HAP-1 (cell line): ENCODE measurements around the gene CHST1.

Experiments
- DNase-seq, 2 experiments: peaks; one replicate each; pipeline ENCODE4 v3.0.0-alpha.2; 2016 to 2020; ENCODE audit warnings: low spot score in 2 of 2
- H3K27me3 ChIP-seq: fragments of 250-450 bp; sonication (Bioruptor Pico); 2 replicates; pipeline ENCODE4 v1.5.1; 2020; ENCODE audit warnings: low read depth, mild to moderate bottlenecking, moderate library complexity
- H3K36me3 ChIP-seq: fragments of 250-450 bp; sonication (Bioruptor Pico); replicated peaks from 2 replicates; pipeline ENCODE4 v1.5.1; 2020; ENCODE audit warnings: mild to moderate bottlenecking
- H3K4me1 ChIP-seq: fragments of 250-450 bp; sonication (Bioruptor Pico); 2 replicates; pipeline ENCODE4 v1.5.1; 2020; ENCODE audit warnings: mild to moderate bottlenecking
- H3K4me3 ChIP-seq: fragments of 250-450 bp; sonication (Bioruptor Pico); 2 replicates; pipeline ENCODE4 v1.5.1; 2020; ENCODE audit warnings: mild to moderate bottlenecking, moderate library complexity
- H3K9me3 ChIP-seq: fragments of 250-450 bp; sonication (Bioruptor Pico); 2 replicates; pipeline ENCODE4 v1.5.1; 2020; ENCODE audit warnings: mild to moderate bottlenecking, moderate library complexity
- in situ Hi-C: fragments of 300-500 bp; cut with MboI; formaldehyde crosslinking; loops from 3 replicates; pipeline ENCODE4 v1.14.3; 2020; ENCODE audit warnings: low sequenced_read_pairs, inconsistent platforms, mixed read lengths

The CHST1 gene

GRCh38 chr11:45684440-45684839 lies 19.0 kb upstream of the CHST1 start:
- Histone ChIP-seq H3K4me1 (no peaks in the 10 kb centered on the region), H3K9me3 (no peaks in the 10 kb centered on the region), H3K4me3 (no peak overlapping the region), H3K27me3 (peaks cover 10% of the 10 kb centered on the region; the same call in 1 of the 2 replicates), H3K36me3 (no peaks in the 10 kb centered on the region)
- in situ Hi-C loops = no loop called here
- no peak for DNase-seq

- in situ Hi-C loops = no loop called here
- no peaks in the 10 kb centered on the region for H3K36me3 ChIP-seq
- no peaks in the 10 kb centered on the region for H3K9me3 ChIP-seq
- no peak for DNase-seq
- H3K4me1 ChIP-seq = no peaks in the 10 kb centered on the region
- no peak overlapping the region for H3K4me3 ChIP-seq
- 0 out of 2 replicates have a peak, but pooled peaks cover 2% of the 10 kb centered on the region for H3K27me3 ChIP-seq
Measured at GRCh38 chr11:45683271-45684058, 18.0 kb upstream of the CHST1 start.

- no peaks in the 10 kb centered on the region for H3K9me3 ChIP-seq
- no peak for DNase-seq
- H3K27me3 ChIP-seq = no peaks in the 10 kb centered on the region
- in situ Hi-C loops = no loop called here
- H3K4me3 ChIP-seq = no peak overlapping the region
- no peaks in the 10 kb centered on the region for H3K36me3 ChIP-seq
- no peaks in the 10 kb centered on the region for H3K4me1 ChIP-seq
Measured at GRCh38 chr11:45679806-45680205, 14.4 kb upstream of the CHST1 start.

- no peaks in the 10 kb centered on the region for H3K36me3 ChIP-seq
- no peaks in the 10 kb centered on the region for H3K27me3 ChIP-seq
- in situ Hi-C loops = no loop called here
- no peaks in the 10 kb centered on the region for H3K9me3 ChIP-seq
- no peaks in the 10 kb centered on the region for H3K4me1 ChIP-seq
- DNase-seq = no peak
- no peak overlapping the region for H3K4me3 ChIP-seq
Measured at GRCh38 chr11:45678976-45679375, 13.6 kb upstream of the CHST1 start.

GRCh38 chr11:45677770-45678512 lies 12.5 kb upstream of the CHST1 start:
- no peak for DNase-seq
- no peak overlapping the region for H3K4me3 ChIP-seq
- in situ Hi-C loops = no loop called here
- no peaks in the 10 kb centered on the region for H3K27me3 ChIP-seq
- no peaks in the 10 kb centered on the region for H3K9me3 ChIP-seq
- H3K4me1 ChIP-seq = no peaks in the 10 kb centered on the region
- no peaks in the 10 kb centered on the region for H3K36me3 ChIP-seq

- no peaks in the 10 kb centered on the region for H3K4me1 ChIP-seq
- no peak for DNase-seq
- H3K9me3 ChIP-seq = no peaks in the 10 kb centered on the region
- H3K4me3 ChIP-seq = no peak overlapping the region
- in situ Hi-C loops = no loop called here
- no peaks in the 10 kb centered on the region for H3K27me3 ChIP-seq
- H3K36me3 ChIP-seq = no peaks in the 10 kb centered on the region
Measured at GRCh38 chr11:45676522-45677095, 11.2 kb upstream of the CHST1 start.

- no peak for DNase-seq
- Histone ChIP-seq H3K27me3 (no peaks in the 10 kb centered on the region), H3K36me3 (no peaks in the 10 kb centered on the region), H3K9me3 (no peaks in the 10 kb centered on the region), H3K4me3 (no peak overlapping the region), H3K4me1 (no peaks in the 10 kb centered on the region)
- in situ Hi-C loops = no loop called here
Measured at GRCh38 chr11:45675646-45676045, 10.2 kb upstream of the CHST1 start.

- H3K9me3 ChIP-seq = no peaks in the 10 kb centered on the region
- DNase-seq = no peak
- no peaks in the 10 kb centered on the region for H3K27me3 ChIP-seq
- H3K4me3 ChIP-seq = no peak overlapping the region
- in situ Hi-C loops = no loop called here
- no peaks in the 10 kb centered on the region for H3K4me1 ChIP-seq
- no peaks in the 10 kb centered on the region for H3K36me3 ChIP-seq
Measured at GRCh38 chr11:45674481-45675190, 9.2 kb upstream of the CHST1 start.

- no peaks in the 10 kb centered on the region for H3K4me1 ChIP-seq
- H3K9me3 ChIP-seq = no peaks in the 10 kb centered on the region
- H3K27me3 ChIP-seq = peaks cover 4% of the 10 kb centered on the region; the same call in 1 of the 2 replicates
- in situ Hi-C loops = no loop called here
- no peak overlapping the region for H3K4me3 ChIP-seq
- DNase-seq = no peak
- no peaks in the 10 kb centered on the region for H3K36me3 ChIP-seq
Measured at GRCh38 chr11:45673441-45673840, 8.0 kb upstream of the CHST1 start.

- H3K9me3 ChIP-seq = no peaks in the 10 kb centered on the region
- in situ Hi-C loops = no loop called here
- DNase-seq = no peak
- H3K36me3 ChIP-seq = no peaks in the 10 kb centered on the region
- H3K4me3 ChIP-seq = no peak overlapping the region
- H3K27me3 ChIP-seq = peaks cover 8% of the 10 kb centered on the region; the same call in 1 of the 2 replicates
- H3K4me1 ChIP-seq = no peaks in the 10 kb centered on the region
Measured at GRCh38 chr11:45672593-45672992, 7.2 kb upstream of the CHST1 start.

- Histone ChIP-seq H3K4me3 (no peak overlapping the region), H3K4me1 (no peaks in the 10 kb centered on the region), H3K9me3 (no peaks in the 10 kb centered on the region), H3K36me3 (no peaks in the 10 kb centered on the region), H3K27me3 (peaks cover 19% of the 10 kb centered on the region)
- no peak for DNase-seq
- in situ Hi-C loops = no loop called here
Measured at GRCh38 chr11:45671246-45672171, 6.1 kb upstream of the CHST1 start.

GRCh38 chr11:45670386-45671135 lies 5.1 kb upstream of the CHST1 start:
- Histone ChIP-seq H3K36me3 (no peaks in the 10 kb centered on the region), H3K9me3 (no peaks in the 10 kb centered on the region), H3K4me1 (no peaks in the 10 kb centered on the region), H3K27me3 (peaks cover 27% of the 10 kb centered on the region), H3K4me3 (no peak overlapping the region)
- in situ Hi-C loops = no loop called here
- no peak for DNase-seq
